Testis (tissue), 2 donors: Measurements from ENCODE around the gene PRCC.

Experiments
- POLR2A ChIP-seq: fragments of 450-650 bp; IDR thresholded peaks from one replicate; pipeline ENCODE4 v1.6.1; 2017; ENCODE audit warnings: antibody characterized with exemption, mild to moderate bottlenecking, moderate library complexity
- TF ChIP-seq, protein P1 (sequence below), 3 experiments: fragments of 450-650 bp in 2 of 3; fragments of 200-600 bp in 1 of 3; sonication (generic) in 1 of 3; IDR thresholded peaks; one replicate each; pipeline ENCODE4 v1.5.1; 2016 to 2019; ENCODE audit warnings: antibody characterized with exemption in 3 of 3, mild to moderate bottlenecking in 2 of 3, moderate library complexity in 1 of 3

DNA sequence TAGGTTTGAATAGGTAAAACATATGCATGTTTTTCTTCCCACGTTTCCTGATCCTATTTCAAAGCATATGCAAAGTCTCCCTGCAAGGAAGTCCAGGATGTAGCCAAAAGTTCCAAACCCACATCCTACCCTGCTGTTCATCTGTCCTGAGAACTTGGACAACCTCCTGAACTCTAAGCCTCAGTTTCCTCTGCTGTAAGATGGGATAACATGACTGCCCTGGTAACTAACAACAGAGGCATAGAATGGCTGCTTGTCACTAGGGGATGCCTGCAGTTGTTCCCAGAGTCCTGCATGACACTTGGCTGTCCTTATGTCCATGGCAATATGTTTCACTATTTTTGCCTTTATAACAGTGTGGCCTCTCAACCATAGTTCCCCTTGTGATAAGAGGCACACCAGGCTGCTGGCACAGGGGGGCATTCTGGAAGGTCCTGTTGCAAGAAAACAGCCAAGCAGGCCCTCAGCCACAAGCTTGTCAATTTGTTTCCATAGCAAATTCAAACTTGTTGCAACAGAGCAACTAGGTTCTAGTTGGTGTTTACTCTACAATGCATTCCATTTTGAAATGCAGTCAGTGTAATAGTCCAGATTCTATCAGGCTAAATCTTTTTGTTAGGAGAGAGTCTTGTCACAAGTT is 14.4 kb upstream of the PRCC start:
- TF ChIP-seq, protein P1, sequence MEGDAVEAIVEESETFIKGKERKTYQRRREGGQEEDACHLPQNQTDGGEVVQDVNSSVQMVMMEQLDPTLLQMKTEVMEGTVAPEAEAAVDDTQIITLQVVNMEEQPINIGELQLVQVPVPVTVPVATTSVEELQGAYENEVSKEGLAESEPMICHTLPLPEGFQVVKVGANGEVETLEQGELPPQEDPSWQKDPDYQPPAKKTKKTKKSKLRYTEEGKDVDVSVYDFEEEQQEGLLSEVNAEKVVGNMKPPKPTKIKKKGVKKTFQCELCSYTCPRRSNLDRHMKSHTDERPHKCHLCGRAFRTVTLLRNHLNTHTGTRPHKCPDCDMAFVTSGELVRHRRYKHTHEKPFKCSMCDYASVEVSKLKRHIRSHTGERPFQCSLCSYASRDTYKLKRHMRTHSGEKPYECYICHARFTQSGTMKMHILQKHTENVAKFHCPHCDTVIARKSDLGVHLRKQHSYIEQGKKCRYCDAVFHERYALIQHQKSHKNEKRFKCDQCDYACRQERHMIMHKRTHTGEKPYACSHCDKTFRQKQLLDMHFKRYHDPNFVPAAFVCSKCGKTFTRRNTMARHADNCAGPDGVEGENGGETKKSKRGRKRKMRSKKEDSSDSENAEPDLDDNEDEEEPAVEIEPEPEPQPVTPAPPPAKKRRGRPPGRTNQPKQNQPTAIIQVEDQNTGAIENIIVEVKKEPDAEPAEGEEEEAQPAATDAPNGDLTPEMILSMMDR (IDR thresholded peaks at IDR 0.05), result no peak
- no peak for TF ChIP-seq POLR2A
